Measurements from ENCODE around the gene ZNF512B. TPM values are rescaled to one million over a fixed set of nuclear protein-coding genes. Genes with fewer than 3 reads are reported as not detected.

The ZNF512B gene
- total and polyA plus RNA-seq, 12 donors: 4.6 to 14.8 (median 13.6) TPM

DNA sequence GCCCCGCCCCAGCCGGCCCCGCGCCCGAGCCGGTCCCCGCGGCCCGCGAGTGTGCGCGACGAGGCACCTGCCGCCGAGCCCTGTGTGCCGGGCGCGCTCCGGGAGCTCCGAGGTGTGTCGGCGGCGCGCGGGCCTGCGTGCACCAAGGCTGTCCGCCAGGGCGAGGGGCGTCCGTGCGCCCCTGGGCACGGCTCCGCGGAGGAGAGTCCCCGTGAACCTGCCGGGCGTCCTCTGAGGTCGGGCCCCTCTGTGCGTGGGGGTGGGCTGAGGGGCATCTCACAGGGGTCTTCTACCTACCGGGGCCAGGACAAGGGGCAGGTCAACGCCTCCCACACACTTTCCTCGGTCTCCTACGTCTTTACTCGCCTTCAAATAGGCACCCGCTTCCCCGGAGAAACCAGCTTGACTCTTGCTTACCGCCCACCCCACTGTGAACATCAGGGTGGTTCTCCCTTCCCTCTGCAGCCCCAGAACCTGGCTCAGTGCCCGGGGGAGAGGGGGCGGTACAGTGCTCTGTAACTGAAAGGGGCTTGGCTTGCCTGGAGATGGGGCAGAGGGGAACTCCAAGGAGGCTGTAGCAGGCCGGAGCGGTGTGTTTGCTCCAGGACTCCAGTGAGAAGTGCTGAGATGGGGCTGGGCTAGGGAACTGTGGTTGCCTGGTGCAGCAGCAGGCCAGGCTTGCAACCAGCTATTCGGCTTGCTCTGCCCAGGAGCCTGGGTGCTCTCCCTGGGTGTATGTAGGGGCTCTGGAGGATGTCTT lies 10.0 kb upstream of the ZNF512B start, which contains the start of gene SAMD10:
Gene SAMD10, minus strand, starts transcription at position 86 of the 760 bp plus-strand sequence. CDS start 175 bp downstream, outside the sequence.
- H3K27me3 ChIP-seq: no peaks in the 10 kb centered on the region
- H3K4me3 ChIP-seq: peak within 1 kb of the TSS; percentile 35 to 100 (median 91)
- peak within 1 kb of the TSS; percentile 60 to 92 (median 86) for H3K27ac ChIP-seq
- TF ChIP-seq, protein P1, sequence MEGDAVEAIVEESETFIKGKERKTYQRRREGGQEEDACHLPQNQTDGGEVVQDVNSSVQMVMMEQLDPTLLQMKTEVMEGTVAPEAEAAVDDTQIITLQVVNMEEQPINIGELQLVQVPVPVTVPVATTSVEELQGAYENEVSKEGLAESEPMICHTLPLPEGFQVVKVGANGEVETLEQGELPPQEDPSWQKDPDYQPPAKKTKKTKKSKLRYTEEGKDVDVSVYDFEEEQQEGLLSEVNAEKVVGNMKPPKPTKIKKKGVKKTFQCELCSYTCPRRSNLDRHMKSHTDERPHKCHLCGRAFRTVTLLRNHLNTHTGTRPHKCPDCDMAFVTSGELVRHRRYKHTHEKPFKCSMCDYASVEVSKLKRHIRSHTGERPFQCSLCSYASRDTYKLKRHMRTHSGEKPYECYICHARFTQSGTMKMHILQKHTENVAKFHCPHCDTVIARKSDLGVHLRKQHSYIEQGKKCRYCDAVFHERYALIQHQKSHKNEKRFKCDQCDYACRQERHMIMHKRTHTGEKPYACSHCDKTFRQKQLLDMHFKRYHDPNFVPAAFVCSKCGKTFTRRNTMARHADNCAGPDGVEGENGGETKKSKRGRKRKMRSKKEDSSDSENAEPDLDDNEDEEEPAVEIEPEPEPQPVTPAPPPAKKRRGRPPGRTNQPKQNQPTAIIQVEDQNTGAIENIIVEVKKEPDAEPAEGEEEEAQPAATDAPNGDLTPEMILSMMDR (IDR thresholded peaks at IDR 0.05): peak in 1 of 9 donors; percentile 11
- peaks cover 0 to 29% (median 11%) of the 10 kb centered on the region in 9 donors for H3K36me3 ChIP-seq
- intact Hi-C loops (cut with DNase I): loop anchor here in 9 of 10 donors (2.0 to 10.0 kb wide), 10 partner anchors 55 to 205 kb away; partner anchors contain the start of genes C20orf204 (in 4 of the 9) and TCEA2 (in 2 of the 9)
- peaks cover 21 to 52% (median 43%) of the 10 kb centered on the region in 9 donors for H3K4me1 ChIP-seq
- no peaks in the 10 kb centered on the region for H3K9me3 ChIP-seq
- WGBS, 2 donors: 1 to 2% methylated on average over 44 to 52 of the region's 52 CpGs
- peak; percentile 45 to 62 for DNase-seq
- peak; percentile 3 to 28 (median 13) for ATAC-seq

DNA sequence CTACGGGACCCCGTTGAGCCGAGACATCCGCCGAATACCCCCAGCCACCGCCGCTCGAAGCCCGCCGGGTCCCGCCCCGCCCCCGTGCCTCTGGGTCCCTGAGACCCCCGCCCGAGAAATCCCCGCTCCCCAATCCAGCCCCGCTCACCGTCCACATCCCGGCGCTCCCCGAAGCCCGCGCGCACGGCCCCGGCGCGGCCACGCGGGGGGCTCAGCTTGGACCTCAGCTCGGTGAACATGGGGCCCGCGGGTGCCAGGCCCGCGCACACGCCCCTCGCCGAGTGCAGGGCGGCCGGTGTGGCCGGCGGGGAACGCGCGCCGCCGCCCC lies 9.5 kb upstream of the ZNF512B start:
- 1% methylated on average over 40 to 47 of the region's 47 CpGs for WGBS, 2 donors
- TF ChIP-seq, protein P1 (IDR thresholded peaks at IDR 0.05): no peak
- Histone ChIP-seq H3K36me3 (peaks cover 0 to 24% (median 6%) of the 10 kb centered on the region in 9 donors), H3K4me3 (peak overlapping the region; percentile 35 to 97 (median 85)), H3K27ac (peak overlapping the region; percentile 60 to 92 (median 86)), H3K4me1 (peaks cover 21 to 52% (median 45%) of the 10 kb centered on the region in 9 donors), H3K9me3 (no peaks in the 10 kb centered on the region), H3K27me3 (no peaks in the 10 kb centered on the region)
- intact Hi-C loops (cut with DNase I): loop anchor here in 4 of 10 donors (10.0 kb wide), 3 partner anchors 74 to 204 kb away; no protein-coding TSS in a partner anchor
- DNase-seq: peak in 1 of 2 donors; percentile 27
- peak in 1 of 8 donors; percentile 1 for ATAC-seq

DNA sequence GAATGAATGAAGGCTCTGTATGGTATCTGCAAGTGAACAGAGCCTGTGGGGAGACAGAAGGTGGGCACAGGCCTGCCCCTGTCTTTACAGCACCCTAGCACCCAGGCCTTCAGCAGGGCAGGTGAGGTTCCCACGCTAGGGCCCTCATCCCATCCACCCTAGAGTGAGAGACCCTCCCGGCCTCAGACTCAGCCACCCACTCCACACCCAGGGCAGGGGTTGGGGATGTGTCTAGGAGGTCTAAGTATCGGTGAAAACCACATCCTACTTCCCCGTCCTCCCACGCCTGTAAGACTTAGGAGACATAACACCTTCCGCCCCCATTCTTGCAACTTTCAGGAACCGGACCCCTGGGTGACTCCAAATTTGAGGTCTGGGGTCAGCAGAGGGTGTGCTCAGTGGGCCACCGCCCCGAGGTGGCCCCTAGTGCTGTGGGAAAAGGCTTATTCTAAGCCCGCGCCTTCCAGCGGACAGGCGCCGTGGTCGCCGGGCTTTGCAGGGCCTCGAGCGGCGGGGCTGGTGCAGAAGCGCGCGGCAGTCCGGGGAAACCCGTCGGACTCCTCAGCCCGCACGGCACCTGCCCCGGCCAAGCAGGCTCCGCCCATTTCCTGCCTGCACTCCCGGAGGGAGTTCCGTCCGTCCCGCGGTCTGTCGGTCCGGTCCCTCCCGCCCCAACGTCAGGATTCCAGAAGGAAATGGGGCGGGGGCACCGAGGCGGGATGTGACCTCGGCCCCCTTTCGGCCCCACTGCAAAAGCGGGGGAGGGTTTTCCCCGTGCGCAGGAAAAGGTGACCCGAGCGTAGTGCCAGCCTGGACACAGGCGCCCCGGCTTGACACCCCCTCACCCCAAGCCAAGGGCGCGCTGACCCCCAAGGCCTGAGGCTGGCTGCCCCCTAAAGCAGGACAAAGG lies 8.8 kb upstream of the ZNF512B start:
- peaks cover 0 to 18% (median under 1%) of the 10 kb centered on the region in 9 donors for H3K36me3 ChIP-seq
- WGBS, 2 donors: 8 to 12% methylated on average over 45 to 52 of the region's 52 CpGs
- ATAC-seq: peak; percentile 20 to 62 (median 36)
- H3K27ac ChIP-seq: peak overlapping the region; percentile 60 to 92 (median 86)
- no peaks in the 10 kb centered on the region for H3K9me3 ChIP-seq
- DNase-seq: peak; percentile 78 to 82
- intact Hi-C loops (cut with DNase I): loop anchor here in 4 of 10 donors (10.0 kb wide), 3 partner anchors 74 to 204 kb away; no protein-coding TSS in a partner anchor
- H3K4me3 ChIP-seq: peak overlapping the region; percentile 35 to 97 (median 85)
- TF ChIP-seq, protein P1 (IDR thresholded peaks at IDR 0.05): no peak
- H3K4me1 ChIP-seq: peaks cover 21 to 56% (median 51%) of the 10 kb centered on the region in 9 donors
- no peaks in the 10 kb centered on the region for H3K27me3 ChIP-seq

Measured in heart right ventricle (tissue), 16 donors.